Gastroesophageal sphincter (tissue), 3 donors: Measurements from ENCODE around the gene PRODH.

Experiments used
- CTCF ChIP-seq, 4 experiments: fragments of 200-600 bp in 2 of 4; fragments of 450-650 bp in 2 of 4; sonication (generic) in 1 of 4; IDR thresholded peaks; one replicate each; pipeline ENCODE4 v1.5.1; 2017 to 2019; ENCODE audit warnings: antibody characterized with exemption in 4 of 4, mild to moderate bottlenecking in 2 of 4, moderate library complexity in 2 of 4
- EP300 ChIP-seq: sonication (generic); formaldehyde crosslinking; IDR thresholded peaks from one replicate; pipeline ENCODE4 v1.6.1; 2017; ENCODE audit warnings: antibody characterized with exemption, mild to moderate bottlenecking

- TF ChIP-seq CTCF (IDR thresholded peaks at IDR 0.05) = no peak
- TF ChIP-seq EP300 = no peak
These were observed 10.6 kb downstream of the PRODH start for GRCh38 chr22:18925368-18926064.
